ENCODE results near the gene SELENOO. TPM values are rescaled to one million over a fixed set of nuclear protein-coding genes. Genes with fewer than 3 reads are reported as not detected.

Gene SELENOO
- total and polyA plus RNA-seq, 9 donors, result 0.40 to 31.1 (median 23.0) TPM

GRCh38 chr22:50182176-50183081 is 18.4 kb upstream of the SELENOO start:
- intact Hi-C loops (cut with DNase I), result no loop called here
- peak; percentile 12 to 47 (median 43) for DNase-seq
- peaks cover 9% of the 10 kb centered on the region for H3K4me1 ChIP-seq (ENCODE audit: insufficient read depth)
- no peak overlapping the region for H3K27ac ChIP-seq
- H3K36me3 ChIP-seq, result no peaks in the 10 kb centered on the region
- WGBS, 3 donors, result 85 to 87% (median 87%) methylated on average over 28 to 31 of the region's 31 CpGs
- TF ChIP-seq CTCF (IDR thresholded peaks at IDR 0.05) (no peak), EP300 (IDR thresholded peaks at IDR 0.05) (no peak), POLR2A (IDR thresholded peaks at IDR 0.05) (no peak)
- no peaks in the 10 kb centered on the region for H3K9me3 ChIP-seq
- no peaks in the 10 kb centered on the region for H3K27me3 ChIP-seq
- no peak overlapping the region for H3K4me3 ChIP-seq

- 81 to 84% (median 82%) methylated on average over 19 of the region's 19 CpGs for WGBS, 3 donors
- no peaks in the 10 kb centered on the region for H3K36me3 ChIP-seq
- no peaks in the 10 kb centered on the region for H3K9me3 ChIP-seq
- TF ChIP-seq EP300 (IDR thresholded peaks at IDR 0.05) (no peak), POLR2A (IDR thresholded peaks at IDR 0.05) (no peak), CTCF (IDR thresholded peaks at IDR 0.05) (no peak)
- H3K4me3 ChIP-seq, result no peak overlapping the region
- peaks cover 9% of the 10 kb centered on the region for H3K4me1 ChIP-seq (ENCODE audit: insufficient read depth)
- no peaks in the 10 kb centered on the region for H3K27me3 ChIP-seq
- intact Hi-C loops (cut with DNase I), result no loop called here
- DNase-seq, result peak in 4 of 5 donors; percentile 21 to 49 (median 44)
- H3K27ac ChIP-seq, result peak overlapping the region in 1 of 2 donors; percentile 0
Measured at GRCh38 chr22:50183141-50183971, 17.5 kb upstream of the SELENOO start.

GRCh38 chr22:50184004-50184901 is 16.6 kb upstream of the SELENOO start:
- Histone ChIP-seq H3K36me3 (no peaks in the 10 kb centered on the region), H3K27ac (peak overlapping the region in 1 of 2 donors; percentile 0), H3K27me3 (no peaks in the 10 kb centered on the region), H3K4me3 (peak overlapping the region; percentile 64), H3K9me3 (no peaks in the 10 kb centered on the region), H3K4me1 (ENCODE audit: insufficient read depth) (peaks cover 9% of the 10 kb centered on the region)
- intact Hi-C loops (cut with DNase I), result no loop called here
- TF ChIP-seq EP300 (IDR thresholded peaks at IDR 0.05) (no peak), POLR2A (IDR thresholded peaks at IDR 0.05) (no peak)
- peak; percentile 79 to 88 (median 84) for DNase-seq
- 18 to 20% (median 19%) methylated on average over 13 to 32 of the region's 32 CpGs for WGBS, 3 donors

GRCh38 chr22:50184902-50185374 is 15.9 kb upstream of the SELENOO start:
- Histone ChIP-seq H3K4me1 (ENCODE audit: insufficient read depth) (peaks cover 10% of the 10 kb centered on the region), H3K4me3 (peak overlapping the region; percentile 64), H3K27me3 (no peaks in the 10 kb centered on the region), H3K36me3 (no peaks in the 10 kb centered on the region), H3K9me3 (no peaks in the 10 kb centered on the region), H3K27ac (peak overlapping the region in 1 of 2 donors; percentile 25)
- WGBS, 3 donors, result 1 to 4% (median 4%) methylated on average over 36 to 63 of the region's 63 CpGs
- peak in 1 of 5 donors; percentile 63 for DNase-seq
- intact Hi-C loops (cut with DNase I), result no loop called here
- TF ChIP-seq CTCF (IDR thresholded peaks at IDR 0.05), result no peak
- no peak for TF ChIP-seq POLR2A (IDR thresholded peaks at IDR 0.05)
- no peak for TF ChIP-seq EP300 (IDR thresholded peaks at IDR 0.05)

Measured in ovary (tissue), 9 donors.